Measurements from ENCODE around the gene RNF5. TPM values are rescaled to one million over a fixed set of nuclear protein-coding genes. Genes with fewer than 3 reads are reported as not detected.
A peak's percentile ranks its signal among the peaks of the same experiment; 100 is the strongest.

RNF5 gene
- polyA plus RNA-seq, 4 donors = 106 to 232 (median 162) TPM

DNA sequence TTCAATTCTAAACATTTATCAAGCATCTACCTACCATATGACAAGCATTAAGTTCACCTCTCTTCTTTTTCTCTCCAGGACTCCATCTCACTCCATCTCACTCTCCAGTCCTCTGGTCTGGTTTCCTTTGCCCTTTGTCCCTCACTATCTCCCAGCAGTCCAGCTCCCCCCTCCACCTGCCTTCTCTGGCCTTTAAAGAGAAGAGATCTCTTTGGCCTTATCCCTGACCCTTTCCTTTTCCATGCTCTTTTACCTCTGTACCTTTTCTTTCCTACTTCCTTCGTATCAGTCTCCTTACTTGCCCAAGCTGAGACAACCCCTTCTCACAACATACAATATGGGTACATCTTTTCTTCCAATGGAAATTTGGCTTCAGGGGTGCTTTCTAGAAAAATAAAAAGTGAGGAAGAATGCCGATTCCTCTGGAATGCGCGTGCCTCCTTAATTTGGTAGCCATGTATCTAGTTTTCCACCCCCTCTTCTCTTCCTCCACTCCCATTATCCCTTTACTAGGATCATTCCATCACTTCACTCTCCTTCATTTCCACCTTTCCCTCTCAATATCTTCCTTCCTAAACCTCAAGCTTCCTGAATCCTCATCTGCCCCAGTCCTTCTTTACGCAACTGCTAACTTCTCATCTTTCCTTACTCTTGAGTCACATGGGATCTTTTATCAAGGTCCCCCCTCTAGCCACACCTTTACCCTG is 1.6 kb upstream of the RNF5 start:
- Histone ChIP-seq H3K4me3 (ENCODE audit: low read depth in 1 of 3, low read length in 3 of 3) (peak overlapping the region in 2 of 3 donors; percentile 42 to 82), H3K27me3 (ENCODE audit: control insufficient read depth in 3 of 3, insufficient read depth in 3 of 3, low read length in 3 of 3) (no peaks in the 10 kb centered on the region), H3K9me3 (ENCODE audit: control insufficient read depth in 2 of 2, insufficient read depth in 1 of 2, low read depth in 1 of 2, low read length in 1 of 2) (no peaks in the 10 kb centered on the region), H3K36me3 (ENCODE audit: control insufficient read depth in 3 of 3, insufficient read depth in 2 of 3, low read depth in 1 of 3, low read length in 3 of 3) (peaks cover 0 to 19% (median 6%) of the 10 kb centered on the region in 3 donors), H3K4me1 (ENCODE audit: control insufficient read depth in 3 of 3, insufficient read depth in 2 of 3, low read depth in 1 of 3, low read length in 2 of 3) (peaks cover 0 to 32% (median 12%) of the 10 kb centered on the region in 3 donors), H3K27ac (ENCODE audit: low read depth in 1 of 3, low read length in 2 of 3) (peak overlapping the region; percentile 92 to 98 (median 95))
- WGBS, 3 donors = 10 to 25% (median 10%) methylated on average over 5 of the region's 5 CpGs
- FAIRE-seq (no peak), DNase-seq (peak; percentile 65 to 72)

DNA sequence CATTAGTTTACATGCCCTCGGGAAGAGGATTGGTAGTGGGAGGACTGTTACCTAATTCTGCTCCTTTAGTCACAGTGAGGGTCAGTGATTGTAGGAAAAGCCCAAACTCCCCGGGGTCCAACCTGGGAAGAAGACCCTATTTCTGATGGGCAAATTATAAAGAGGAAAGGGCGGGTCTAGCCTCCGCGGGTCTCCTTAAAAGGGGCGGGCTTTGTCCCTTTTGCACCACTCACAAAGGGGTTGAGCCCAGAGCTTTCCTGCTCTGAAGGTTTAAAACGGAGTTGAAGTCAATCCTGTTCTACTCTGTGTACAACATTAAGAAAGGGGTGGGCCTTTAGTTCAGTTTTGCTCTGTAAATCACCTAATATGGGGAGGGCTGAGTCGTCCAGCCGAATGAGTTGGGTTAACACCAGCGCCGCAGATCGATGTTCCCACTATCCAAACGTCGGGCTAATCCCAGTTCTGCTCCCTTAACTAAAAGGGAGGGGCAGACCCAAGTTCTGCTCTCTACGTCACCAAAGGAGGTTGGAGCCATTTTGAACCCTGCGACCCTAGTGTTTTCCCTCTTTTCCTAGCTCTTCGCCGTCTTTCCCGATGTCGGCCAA is 920 bp upstream of the RNF5 start:
- Histone ChIP-seq H3K27me3 (ENCODE audit: control insufficient read depth in 3 of 3, insufficient read depth in 3 of 3, low read length in 3 of 3) (no peaks in the 10 kb centered on the region), H3K4me1 (ENCODE audit: control insufficient read depth in 3 of 3, insufficient read depth in 2 of 3, low read depth in 1 of 3, low read length in 2 of 3) (peaks cover 0 to 32% (median 12%) of the 10 kb centered on the region in 3 donors), H3K36me3 (ENCODE audit: control insufficient read depth in 3 of 3, insufficient read depth in 2 of 3, low read depth in 1 of 3, low read length in 3 of 3) (peaks cover 0 to 26% (median 6%) of the 10 kb centered on the region in 3 donors), H3K9me3 (ENCODE audit: control insufficient read depth in 2 of 2, insufficient read depth in 1 of 2, low read depth in 1 of 2, low read length in 1 of 2) (no peaks in the 10 kb centered on the region), H3K4me3 (ENCODE audit: low read depth in 1 of 3, low read length in 3 of 3) (peak overlapping the region in 2 of 3 donors; percentile 42 to 82), H3K27ac (ENCODE audit: low read depth in 1 of 3, low read length in 2 of 3) (peak overlapping the region; percentile 92 to 98 (median 95))
- 0 to 1% (median 0%) methylated on average over 20 of the region's 20 CpGs for WGBS, 3 donors
- DNase-seq = no peak
- no peak for FAIRE-seq

DNA sequence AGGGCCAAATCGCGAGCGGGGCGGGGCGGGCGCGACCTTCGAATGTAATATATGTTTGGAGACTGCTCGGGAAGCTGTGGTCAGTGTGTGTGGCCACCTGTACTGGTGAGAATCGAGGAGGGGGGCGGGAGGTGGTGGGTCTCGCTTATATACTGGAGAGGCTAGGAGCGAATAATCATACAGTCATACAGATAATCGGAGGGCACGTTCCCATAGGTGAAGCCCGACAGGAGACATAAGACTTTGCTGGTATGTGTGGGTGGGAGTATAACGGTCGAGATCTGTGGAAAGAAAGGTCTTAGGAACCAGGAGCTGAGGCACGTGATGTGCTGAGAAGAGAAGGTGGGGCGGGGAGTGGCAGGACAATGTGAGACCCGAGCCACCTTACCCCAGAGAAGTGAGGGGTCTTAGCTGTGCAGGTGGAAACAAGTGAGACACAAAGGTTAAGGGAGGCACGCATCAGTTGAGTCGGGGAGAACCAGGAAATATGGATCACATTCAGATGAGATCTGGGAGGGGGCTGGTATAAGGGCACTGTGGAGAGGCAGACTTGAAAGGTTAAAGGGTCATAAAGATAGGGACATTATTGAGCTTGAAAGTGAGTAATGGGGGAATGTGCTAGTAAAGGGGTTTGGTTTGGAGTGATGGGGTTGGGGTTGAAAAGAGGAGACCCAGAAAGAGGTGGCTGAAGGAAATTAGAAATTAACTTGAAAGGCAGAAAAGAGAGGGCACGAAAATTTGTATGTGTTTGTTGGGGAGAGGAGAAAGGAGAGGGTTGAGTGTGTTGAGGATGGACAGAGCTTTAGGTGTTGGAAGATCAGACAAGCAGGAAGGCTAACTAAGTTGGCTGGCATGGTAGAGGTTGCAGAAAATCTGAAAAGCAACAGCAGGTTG is 589 bp downstream of the RNF5 start:
- Histone ChIP-seq H3K4me1 (ENCODE audit: control insufficient read depth in 3 of 3, insufficient read depth in 2 of 3, low read depth in 1 of 3, low read length in 2 of 3) (peaks cover 0 to 28% (median 12%) of the 10 kb centered on the region in 3 donors), H3K9me3 (ENCODE audit: control insufficient read depth in 2 of 2, insufficient read depth in 1 of 2, low read depth in 1 of 2, low read length in 1 of 2) (no peaks in the 10 kb centered on the region), H3K4me3 (ENCODE audit: low read depth in 1 of 3, low read length in 3 of 3) (peak overlapping the region; percentile 16 to 82 (median 79)), H3K27me3 (ENCODE audit: control insufficient read depth in 3 of 3, insufficient read depth in 3 of 3, low read length in 3 of 3) (no peaks in the 10 kb centered on the region), H3K36me3 (ENCODE audit: control insufficient read depth in 3 of 3, insufficient read depth in 2 of 3, low read depth in 1 of 3, low read length in 3 of 3) (peaks cover 3 to 40% (median 6%) of the 10 kb centered on the region in 3 donors), H3K27ac (ENCODE audit: low read depth in 1 of 3, low read length in 2 of 3) (peak overlapping the region; percentile 67 to 98 (median 92))
- 1 to 2% (median 1%) methylated on average over 23 to 24 of the region's 24 CpGs for WGBS, 3 donors
- DNase-seq (peak; percentile 36 to 64), FAIRE-seq (no peak)

DNA sequence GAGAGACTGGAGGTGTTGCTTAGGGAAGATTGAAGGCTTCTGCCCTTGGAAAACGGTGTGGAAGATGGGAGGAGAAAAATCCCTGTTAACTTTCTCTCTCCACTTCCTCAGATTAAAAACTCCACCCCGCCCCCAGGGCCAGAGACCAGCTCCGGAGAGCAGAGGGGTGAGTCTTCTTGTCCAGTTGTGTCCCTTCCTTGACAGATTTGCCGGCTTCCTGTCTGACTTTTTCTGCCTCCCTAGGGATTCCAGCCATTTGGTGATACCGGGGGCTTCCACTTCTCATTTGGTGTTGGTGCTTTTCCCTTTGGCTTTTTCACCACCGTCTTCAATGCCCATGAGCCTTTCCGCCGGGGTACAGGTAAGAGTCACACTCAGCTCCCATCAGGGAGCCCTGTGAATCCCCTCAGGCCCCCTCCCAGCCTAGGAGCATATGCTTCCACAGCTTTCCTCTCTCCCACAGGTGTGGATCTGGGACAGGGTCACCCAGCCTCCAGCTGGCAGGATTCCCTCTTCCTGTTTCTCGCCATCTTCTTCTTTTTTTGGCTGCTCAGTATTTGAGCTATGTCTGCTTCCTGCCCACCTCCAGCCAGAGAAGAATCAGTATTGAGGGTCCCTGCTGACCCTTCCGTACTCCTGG is 1.7 kb downstream of the RNF5 start:
- WGBS, 3 donors = 66 to 78% (median 69%) methylated on average over 10 of the region's 10 CpGs
- no peak for FAIRE-seq
- no peak for DNase-seq
- peaks cover 3 to 46% (median 6%) of the 10 kb centered on the region in 3 donors for H3K36me3 ChIP-seq (ENCODE audit: control insufficient read depth in 3 of 3, insufficient read depth in 2 of 3, low read depth in 1 of 3, low read length in 3 of 3)
- no peaks in the 10 kb centered on the region for H3K27me3 ChIP-seq (ENCODE audit: control insufficient read depth in 3 of 3, insufficient read depth in 3 of 3, low read length in 3 of 3)
- H3K4me3 ChIP-seq (ENCODE audit: low read depth in 1 of 3, low read length in 3 of 3) = peak overlapping the region in 1 of 3 donors; percentile 82
- H3K9me3 ChIP-seq (ENCODE audit: control insufficient read depth in 2 of 2, insufficient read depth in 1 of 2, low read depth in 1 of 2, low read length in 1 of 2) = no peaks in the 10 kb centered on the region
- H3K27ac ChIP-seq (ENCODE audit: low read depth in 1 of 3, low read length in 2 of 3) = no peak overlapping the region
- peaks cover 0 to 32% (median 15%) of the 10 kb centered on the region in 3 donors for H3K4me1 ChIP-seq (ENCODE audit: control insufficient read depth in 3 of 3, insufficient read depth in 2 of 3, low read depth in 1 of 3, low read length in 2 of 3)

DNA sequence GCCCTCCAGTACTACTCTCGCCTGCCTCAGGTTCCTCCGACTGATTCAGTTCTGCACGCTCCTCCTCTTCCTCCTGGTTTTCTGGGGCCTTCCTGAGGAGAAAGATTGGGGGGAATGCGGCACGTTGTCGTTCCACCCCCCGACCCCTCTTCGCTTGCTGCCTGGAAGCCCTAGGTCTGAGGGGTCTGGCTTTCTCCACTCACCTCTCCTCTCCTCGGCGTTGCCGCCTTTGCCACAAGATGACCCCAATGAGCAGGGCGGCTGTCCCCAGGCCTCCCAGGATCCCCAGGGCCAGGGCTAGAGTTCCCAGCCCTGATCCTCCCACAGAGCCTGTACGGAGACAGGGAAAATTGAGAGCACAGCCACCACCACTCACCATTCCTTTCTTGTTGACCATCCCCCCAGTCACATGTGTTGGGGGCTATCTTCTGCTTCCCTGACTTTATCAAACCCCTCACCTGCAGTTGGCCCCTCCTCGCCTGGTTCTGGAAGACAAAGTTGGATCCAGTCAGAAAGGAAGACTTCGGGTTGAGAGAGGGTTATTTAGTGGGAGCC is 3.0 kb downstream of the RNF5 start:
- no peak for DNase-seq
- Histone ChIP-seq H3K36me3 (ENCODE audit: control insufficient read depth in 3 of 3, insufficient read depth in 2 of 3, low read depth in 1 of 3, low read length in 3 of 3) (peaks cover 5 to 49% (median 6%) of the 10 kb centered on the region in 3 donors), H3K27ac (ENCODE audit: low read depth in 1 of 3, low read length in 2 of 3) (no peak overlapping the region), H3K4me3 (ENCODE audit: low read depth in 1 of 3, low read length in 3 of 3) (no peak overlapping the region), H3K27me3 (ENCODE audit: control insufficient read depth in 3 of 3, insufficient read depth in 3 of 3, low read length in 3 of 3) (no peaks in the 10 kb centered on the region), H3K4me1 (ENCODE audit: control insufficient read depth in 3 of 3, insufficient read depth in 2 of 3, low read depth in 1 of 3, low read length in 2 of 3) (peaks cover 0 to 26% (median 13%) of the 10 kb centered on the region in 3 donors), H3K9me3 (ENCODE audit: control insufficient read depth in 2 of 2, insufficient read depth in 1 of 2, low read depth in 1 of 2, low read length in 1 of 2) (no peaks in the 10 kb centered on the region)
- 88 to 93% (median 93%) methylated on average over 15 of the region's 15 CpGs for WGBS, 3 donors
- no peak for FAIRE-seq

DNA sequence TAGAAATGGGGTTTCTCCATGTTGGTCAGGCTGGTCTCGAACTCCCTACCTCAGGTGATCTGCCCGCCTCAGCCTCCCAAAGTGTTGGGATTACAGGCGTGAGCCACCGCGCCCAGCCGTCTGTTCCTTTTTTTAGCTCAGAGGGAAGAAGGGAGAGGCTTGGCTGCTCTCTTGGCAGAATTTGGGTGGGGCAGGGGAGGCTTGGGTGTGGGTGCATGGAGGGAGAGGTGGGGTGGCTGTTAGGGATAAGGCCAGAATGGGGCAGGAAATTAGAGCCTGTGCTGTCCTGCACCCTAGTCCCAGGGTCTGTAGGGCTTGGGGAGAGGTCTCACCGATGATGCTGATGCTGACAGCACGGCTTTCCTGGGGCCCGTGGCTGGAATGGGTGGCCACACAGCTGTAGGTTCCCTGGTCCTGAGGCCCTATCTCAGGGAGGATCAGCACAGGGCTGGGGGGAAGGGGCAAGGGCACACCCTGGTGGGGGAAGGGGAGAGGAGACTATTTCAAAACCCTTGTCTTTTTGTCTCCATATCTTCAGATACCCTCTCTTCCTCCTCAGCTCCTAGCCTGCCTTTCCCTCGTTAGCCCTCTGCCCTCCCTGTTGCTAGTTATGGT is 3.8 kb downstream of the RNF5 start:
- Histone ChIP-seq H3K4me3 (ENCODE audit: low read depth in 1 of 3, low read length in 3 of 3) (no peak overlapping the region), H3K9me3 (ENCODE audit: control insufficient read depth in 2 of 2, insufficient read depth in 1 of 2, low read depth in 1 of 2, low read length in 1 of 2) (no peaks in the 10 kb centered on the region), H3K27me3 (ENCODE audit: control insufficient read depth in 3 of 3, insufficient read depth in 3 of 3, low read length in 3 of 3) (no peaks in the 10 kb centered on the region), H3K36me3 (ENCODE audit: control insufficient read depth in 3 of 3, insufficient read depth in 2 of 3, low read depth in 1 of 3, low read length in 3 of 3) (peaks cover 6 to 57% (median 9%) of the 10 kb centered on the region in 3 donors), H3K4me1 (ENCODE audit: control insufficient read depth in 3 of 3, insufficient read depth in 2 of 3, low read depth in 1 of 3, low read length in 2 of 3) (peaks cover 0 to 24% (median 7%) of the 10 kb centered on the region in 3 donors), H3K27ac (ENCODE audit: low read depth in 1 of 3, low read length in 2 of 3) (peak overlapping the region in 1 of 3 donors; percentile 33)
- FAIRE-seq = no peak
- no peak for DNase-seq
- WGBS, 3 donors = 78 to 85% (median 81%) methylated on average over 10 of the region's 10 CpGs

DNA sequence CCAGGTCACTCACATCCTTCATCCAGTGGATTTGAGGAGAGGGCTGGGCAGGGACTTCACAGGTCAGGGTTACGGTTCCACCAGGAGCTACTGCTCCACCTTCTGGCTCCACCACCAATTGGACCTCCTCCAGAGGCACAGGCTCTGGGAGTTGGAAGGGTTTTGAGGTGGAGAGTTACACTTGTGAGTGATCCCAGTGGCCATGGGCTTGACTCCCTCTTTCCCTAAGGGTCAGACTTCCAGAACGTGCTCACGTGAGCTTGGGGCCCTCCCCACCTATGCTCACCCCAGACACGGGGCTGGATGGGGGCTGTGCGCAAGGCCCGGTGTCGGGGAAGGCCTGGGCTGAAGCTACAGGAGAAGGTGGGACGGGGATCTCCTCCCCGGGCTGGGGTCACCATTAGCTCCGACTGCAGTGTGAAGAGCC is 4.4 kb downstream of the RNF5 start:
- peaks cover 0 to 22% (median 7%) of the 10 kb centered on the region in 3 donors for H3K4me1 ChIP-seq (ENCODE audit: control insufficient read depth in 3 of 3, insufficient read depth in 2 of 3, low read depth in 1 of 3, low read length in 2 of 3)
- DNase-seq = no peak
- no peak for FAIRE-seq
- H3K36me3 ChIP-seq (ENCODE audit: control insufficient read depth in 3 of 3, insufficient read depth in 2 of 3, low read depth in 1 of 3, low read length in 3 of 3) = peaks cover 6 to 63% (median 9%) of the 10 kb centered on the region in 3 donors
- 84 to 90% (median 84%) methylated on average over 10 of the region's 10 CpGs for WGBS, 3 donors
- peak overlapping the region in 1 of 3 donors; percentile 33 for H3K27ac ChIP-seq (ENCODE audit: low read depth in 1 of 3, low read length in 2 of 3)
- no peaks in the 10 kb centered on the region for H3K27me3 ChIP-seq (ENCODE audit: control insufficient read depth in 3 of 3, insufficient read depth in 3 of 3, low read length in 3 of 3)
- no peak overlapping the region for H3K4me3 ChIP-seq (ENCODE audit: low read depth in 1 of 3, low read length in 3 of 3)
- H3K9me3 ChIP-seq (ENCODE audit: control insufficient read depth in 2 of 2, insufficient read depth in 1 of 2, low read depth in 1 of 2, low read length in 1 of 2) = no peaks in the 10 kb centered on the region
